Neuronal stem cell (in vitro differentiated cells): ENCODE results near the gene KIAA1549.

Experiments
- DNase-seq: peaks from one replicate; pipeline ENCODE4 v3.0.0-alpha.2; 2013; ENCODE audit warnings: low spot score
- H2AFZ ChIP-seq: one replicate; pipeline ENCODE4 v1.6.1; 2013; ENCODE audit warnings: mild to moderate bottlenecking, low read length, inconsistent platforms
- H2AK5ac ChIP-seq: 2 replicates; pipeline ENCODE4 v1.6.1; 2013; ENCODE audit warnings: low read depth, mild to moderate bottlenecking, inconsistent platforms, low read length, moderate library complexity, mixed read lengths
- H2BK120ac ChIP-seq: 2 replicates; pipeline ENCODE4 v1.6.1; 2013; ENCODE audit warnings: low read depth, mild to moderate bottlenecking, inconsistent platforms, low read length, moderate library complexity, mixed read lengths
- H2BK12ac ChIP-seq: one replicate; pipeline ENCODE4 v1.6.1; 2013; ENCODE audit warnings: low read length, inconsistent platforms
- H2BK15ac ChIP-seq: 2 replicates; pipeline ENCODE4 v1.6.1; 2013; ENCODE audit warnings: mild to moderate bottlenecking, low read length, inconsistent platforms, mixed read lengths
- H2BK5ac ChIP-seq: one replicate; pipeline ENCODE4 v1.6.1; 2013; ENCODE audit warnings: inconsistent platforms, mild to moderate bottlenecking, low read length, moderate library complexity
- H3K14ac ChIP-seq: one replicate; pipeline ENCODE4 v1.6.1; 2013; ENCODE audit warnings: low read length, inconsistent platforms
- H3K18ac ChIP-seq: 2 replicates; pipeline ENCODE4 v1.6.1; 2013; ENCODE audit warnings: low read length, inconsistent platforms
- H3K23ac ChIP-seq: 2 replicates; pipeline ENCODE4 v1.6.1; 2013; ENCODE audit warnings: low read depth, mild to moderate bottlenecking, mixed read lengths, low read length, inconsistent platforms; ENCODE audit not compliant: poor library complexity
- H3K27ac ChIP-seq: replicated peaks from 3 replicates; pipeline ENCODE4 v1.5.1; 2013; ENCODE audit warnings: low read length, inconsistent platforms
- H3K27me3 ChIP-seq, 3 experiments: 2 replicates each; pipeline ENCODE4 v1.6.1; 2013; ENCODE audit warnings: low read length in 3 of 3, mild to moderate bottlenecking in 2 of 3, inconsistent platforms in 1 of 3, low read depth in 1 of 3, mixed read lengths in 1 of 3, moderate library complexity in 1 of 3; ENCODE audit not compliant: control insufficient read depth in 3 of 3, insufficient read depth in 3 of 3
- H3K36me3 ChIP-seq, 2 donors: replicated peaks in 1 of 2; 2 replicates each; pipeline ENCODE4 v1.6.1; 2013; ENCODE audit warnings: low read length in 2 of 2; ENCODE audit not compliant: control insufficient read depth in 2 of 2, insufficient read depth in 2 of 2
- H3K4ac ChIP-seq: 2 replicates; pipeline ENCODE4 v1.6.1; 2013; ENCODE audit warnings: inconsistent platforms, mild to moderate bottlenecking, low read length, moderate library complexity
- H3K4me1 ChIP-seq, 2 donors: 1 replicate in 1 of 2; 2 replicates in 1 of 2; pipeline ENCODE4 v1.6.1; 2013; ENCODE audit warnings: low read length in 2 of 2, low read depth in 1 of 2; ENCODE audit not compliant: control insufficient read depth in 2 of 2, insufficient read depth in 1 of 2
- H3K4me2 ChIP-seq: one replicate; pipeline ENCODE4 v1.6.1; 2013; ENCODE audit warnings: mild to moderate bottlenecking, low read length, inconsistent platforms; ENCODE audit not compliant: insufficient read depth, poor library complexity, severe bottlenecking
- H3K4me3 ChIP-seq, 2 donors: 2 replicates each; pipeline ENCODE4 v1.5.1; 2013; ENCODE audit warnings: low read length in 2 of 2, mild to moderate bottlenecking in 2 of 2, inconsistent platforms in 1 of 2, moderate library complexity in 1 of 2
- H3K79me1 ChIP-seq: one replicate; pipeline ENCODE4 v1.6.1; 2013; ENCODE audit warnings: low read depth, mild to moderate bottlenecking, inconsistent platforms, low read length, moderate library complexity
- H3K9ac ChIP-seq: one replicate; pipeline ENCODE4 v1.6.1; 2013; ENCODE audit warnings: mild to moderate bottlenecking, low read depth, low read length, inconsistent platforms; ENCODE audit not compliant: poor library complexity
- H3K9me3 ChIP-seq, 2 donors: replicated peaks in 1 of 2; 2 replicates each; pipeline versions ENCODE3 to v1.6.1; 2013; ENCODE audit warnings: low read length in 2 of 2, mild to moderate bottlenecking in 2 of 2, inconsistent platforms in 1 of 2, low read depth in 1 of 2, mixed read lengths in 1 of 2, moderate library complexity in 1 of 2; ENCODE audit not compliant: control insufficient read depth in 2 of 2, insufficient read depth in 1 of 2
- H4K8ac ChIP-seq: one replicate; pipeline ENCODE4 v1.6.1; 2013; ENCODE audit warnings: low read depth, mild to moderate bottlenecking, inconsistent platforms, low read length, moderate library complexity
- H4K91ac ChIP-seq: one replicate; pipeline ENCODE4 v1.6.1; 2013; ENCODE audit warnings: low read length, low read depth, mild to moderate bottlenecking, inconsistent platforms; ENCODE audit not compliant: poor library complexity
- WGBS, 2 donors: extraction: QIAGEN DNeasy Blood & Tissue Kit; methylation state at CpG; one replicate each; pipeline ENCODE4 v1.1.7; 2013; ENCODE audit warnings: missing lambda C conversion rate in 2 of 2, mixed read lengths in 1 of 2; ENCODE audit not compliant: insufficient read length in 2 of 2, insufficient replicate concordance in 1 of 2; ENCODE audit errors: extremely low coverage in 2 of 2; 5-methylcytosine and 5-hydroxymethylcytosine counted together

KIAA1549 gene

DNA sequence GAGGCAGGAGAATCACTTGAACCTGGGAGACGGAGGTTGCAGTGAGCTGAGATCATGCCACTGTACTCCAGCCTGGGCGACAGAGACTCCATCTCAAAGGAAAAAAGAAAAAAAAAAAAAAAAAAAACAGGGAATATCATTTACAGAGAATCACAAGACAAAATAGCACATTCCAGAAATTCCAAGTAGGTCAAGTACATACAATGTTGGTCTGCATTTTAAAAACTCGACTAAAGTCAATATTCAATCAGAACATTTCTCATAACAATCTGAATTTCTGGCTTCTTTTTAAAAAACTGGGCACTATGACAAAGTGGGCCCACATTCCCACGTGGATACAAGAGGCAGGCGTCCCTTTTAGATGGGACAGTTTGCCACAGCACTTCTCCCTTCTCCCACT lies 41.9 kb upstream of the KIAA1549 start:
- H3K4me1 ChIP-seq = peaks cover 0 to 7% of the 10 kb centered on the region in 2 donors
- no peak overlapping the region for H3K4me3 ChIP-seq
- no peaks in the 10 kb centered on the region for H3K27me3 ChIP-seq
- no peak overlapping the region for H3K27ac ChIP-seq
- H2BK12ac ChIP-seq = no peak overlapping the region
- no peak overlapping the region for H4K8ac ChIP-seq
- peaks cover 0 to 9% of the 10 kb centered on the region in 2 donors for H3K36me3 ChIP-seq
- H2AK5ac ChIP-seq = no peak overlapping the region
- WGBS, 2 donors = no CpG with 5 or more reads among the region's 5 CpGs
- H2BK120ac ChIP-seq = no peak overlapping the region
- no peaks in the 10 kb centered on the region for H3K9me3 ChIP-seq
- no peak for DNase-seq
- no peak overlapping the region for H3K18ac ChIP-seq
- no peak overlapping the region for H3K9ac ChIP-seq
- H2BK15ac ChIP-seq = no peak overlapping the region
- H3K14ac ChIP-seq = no peak overlapping the region
- H4K91ac ChIP-seq = no peak overlapping the region
- no peak overlapping the region for H3K4me2 ChIP-seq
- no peak overlapping the region for H2AFZ ChIP-seq
- H2BK5ac ChIP-seq = no peak overlapping the region
- no peak overlapping the region for H3K4ac ChIP-seq
- no peaks in the 10 kb centered on the region for H3K79me1 ChIP-seq
- H3K23ac ChIP-seq = no peak overlapping the region

DNA sequence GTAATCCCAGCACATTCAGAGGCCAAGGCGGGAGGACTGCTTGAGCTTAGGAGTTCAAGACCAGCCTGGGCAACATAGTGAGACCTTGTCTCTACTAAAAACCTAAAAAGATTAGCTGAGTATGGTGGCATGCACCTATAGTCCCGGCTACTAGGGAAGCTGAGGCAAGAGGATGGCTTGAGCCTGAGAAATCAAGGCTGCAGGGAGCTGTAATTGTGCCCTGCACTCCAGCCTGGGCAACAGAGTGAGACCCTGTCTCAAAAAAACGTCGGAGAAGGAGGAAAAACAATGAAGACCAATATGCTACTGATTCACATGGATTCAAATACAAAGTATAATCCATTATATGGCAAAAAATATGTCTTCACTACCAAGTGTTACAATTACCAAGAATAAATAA lies 41.1 kb upstream of the KIAA1549 start:
- Histone ChIP-seq H3K4me3 (no peak overlapping the region), H2BK12ac (no peak overlapping the region), H4K8ac (no peak overlapping the region), H2AK5ac (no peak overlapping the region), H2BK5ac (no peak overlapping the region), H3K4ac (no peak overlapping the region), H2BK120ac (no peak overlapping the region), H3K23ac (no peak overlapping the region), H3K36me3 (peaks cover 0 to 9% of the 10 kb centered on the region in 2 donors), H2BK15ac (no peak overlapping the region), H3K14ac (no peak overlapping the region), H2AFZ (no peak overlapping the region), H3K27me3 (no peaks in the 10 kb centered on the region), H3K4me2 (no peak overlapping the region), H3K27ac (no peak overlapping the region), H4K91ac (no peak overlapping the region), H3K18ac (no peak overlapping the region), H3K79me1 (no peaks in the 10 kb centered on the region), H3K9me3 (no peaks in the 10 kb centered on the region), H3K9ac (no peak overlapping the region), H3K4me1 (peaks cover 0 to 7% of the 10 kb centered on the region in 2 donors)
- no CpG with 5 or more reads among the region's 4 CpGs for WGBS, 2 donors
- no peak for DNase-seq

DNA sequence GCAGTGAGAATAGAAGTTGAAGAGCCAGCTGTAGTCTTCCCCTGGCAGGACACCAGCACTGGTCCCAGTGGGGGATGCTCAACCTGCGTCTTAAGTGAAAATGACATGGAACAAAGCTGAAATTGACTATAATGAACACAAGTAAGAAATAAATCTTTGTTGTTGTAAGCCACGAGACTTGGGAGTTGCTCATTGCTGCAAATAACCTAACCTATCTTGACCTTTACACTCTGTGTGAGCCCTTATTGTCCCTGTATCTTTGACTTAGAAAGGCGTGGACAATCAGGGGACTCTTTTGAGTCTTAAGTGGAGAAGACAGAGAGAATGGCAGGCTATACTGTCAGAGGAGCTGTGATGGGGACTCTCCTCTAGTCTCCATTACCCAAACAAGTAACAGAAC lies 37.7 kb upstream of the KIAA1549 start:
- no CpG with 5 or more reads among the region's 3 CpGs for WGBS, 2 donors
- no peaks in the 10 kb centered on the region for H3K79me1 ChIP-seq
- peaks cover 0 to 3% of the 10 kb centered on the region in 2 donors for H3K36me3 ChIP-seq

DNA sequence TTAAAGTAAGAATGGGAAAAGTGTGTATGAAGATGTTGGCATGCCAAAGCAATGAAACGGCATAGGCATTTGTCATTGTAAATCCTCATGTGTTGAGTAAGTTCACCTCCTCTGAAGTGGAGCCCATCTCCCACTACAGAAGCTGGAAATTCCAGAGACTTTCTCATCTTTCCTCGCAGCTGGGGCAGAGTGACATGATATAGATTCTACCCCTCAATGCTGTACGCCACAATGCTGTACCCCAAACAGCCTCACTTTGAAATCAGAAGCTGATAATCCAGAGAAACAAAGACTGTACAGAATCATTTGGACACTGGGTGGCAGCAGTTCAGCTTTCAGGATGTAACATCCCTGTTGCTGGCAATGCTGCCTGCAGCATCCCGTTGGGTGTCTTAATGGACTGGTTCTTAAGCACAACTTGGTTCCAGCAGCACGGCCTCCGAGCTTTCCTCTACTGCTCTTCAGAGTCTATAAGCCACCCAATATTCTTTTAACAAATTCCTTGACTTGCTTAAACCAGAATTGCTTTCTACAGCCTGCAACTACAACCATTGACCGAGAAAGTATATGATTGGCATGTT lies 35.8 kb upstream of the KIAA1549 start:
- H3K9ac ChIP-seq = no peak overlapping the region
- H4K8ac ChIP-seq = no peak overlapping the region
- no peak overlapping the region for H3K27ac ChIP-seq
- no peak overlapping the region for H3K4ac ChIP-seq
- no peak overlapping the region for H4K91ac ChIP-seq
- H2AFZ ChIP-seq = peak overlapping the region; percentile 78
- H3K18ac ChIP-seq = no peak overlapping the region
- H2BK12ac ChIP-seq = no peak overlapping the region
- H3K36me3 ChIP-seq = no peaks in the 10 kb centered on the region
- H3K9me3 ChIP-seq = no peaks in the 10 kb centered on the region
- no CpG with 5 or more reads among the region's 7 CpGs for WGBS, 2 donors
- no peak overlapping the region for H2AK5ac ChIP-seq
- no peak overlapping the region for H3K23ac ChIP-seq
- peak; percentile 23 for DNase-seq
- H2BK5ac ChIP-seq = no peak overlapping the region
- H3K4me2 ChIP-seq = no peak overlapping the region
- H3K27me3 ChIP-seq = peaks cover 0 to 6% (median 0%) of the 10 kb centered on the region in 3 experiments
- no peak overlapping the region for H3K14ac ChIP-seq
- no peak overlapping the region for H2BK120ac ChIP-seq
- peaks cover 0 to 7% of the 10 kb centered on the region in 2 donors for H3K4me1 ChIP-seq
- no peak overlapping the region for H2BK15ac ChIP-seq
- no peaks in the 10 kb centered on the region for H3K79me1 ChIP-seq
- H3K4me3 ChIP-seq = no peak overlapping the region

More for the DNA sequence above, 37.7 kb upstream of the KIAA1549 start:
- Histone ChIP-seq H3K4ac (no peak overlapping the region), H3K4me2 (no peak overlapping the region), H3K27ac (no peak overlapping the region), H3K23ac (no peak overlapping the region), H2BK120ac (no peak overlapping the region), H3K9ac (no peak overlapping the region), H2BK12ac (no peak overlapping the region), H4K8ac (no peak overlapping the region), H3K4me1 (peaks cover 0 to 7% of the 10 kb centered on the region in 2 donors), H2BK5ac (no peak overlapping the region), H3K9me3 (no peaks in the 10 kb centered on the region), H3K4me3 (no peak overlapping the region), H3K14ac (no peak overlapping the region), H3K18ac (no peak overlapping the region), H4K91ac (no peak overlapping the region), H3K27me3 (peaks cover 0 to 6% (median 0%) of the 10 kb centered on the region in 3 experiments), H2AFZ (no peak overlapping the region), H2BK15ac (no peak overlapping the region), H2AK5ac (no peak overlapping the region)
- no peak for DNase-seq
